GM18867 (cell line): ENCODE measurements around the gene BRF1.

Experiments
- ATAC-seq: cut with Tn5 transposase; IDR thresholded peaks from one replicate; pipeline ENCODE4 v1.9.1; 2021; ENCODE audit warnings: mild to moderate bottlenecking, moderate library complexity; ENCODE audit not compliant: unreplicated experiment

The BRF1 gene

GRCh38 chr14:105214324-105214915, 86.4 kb downstream of the BRF1 start:
- no peak for ATAC-seq

DNA sequence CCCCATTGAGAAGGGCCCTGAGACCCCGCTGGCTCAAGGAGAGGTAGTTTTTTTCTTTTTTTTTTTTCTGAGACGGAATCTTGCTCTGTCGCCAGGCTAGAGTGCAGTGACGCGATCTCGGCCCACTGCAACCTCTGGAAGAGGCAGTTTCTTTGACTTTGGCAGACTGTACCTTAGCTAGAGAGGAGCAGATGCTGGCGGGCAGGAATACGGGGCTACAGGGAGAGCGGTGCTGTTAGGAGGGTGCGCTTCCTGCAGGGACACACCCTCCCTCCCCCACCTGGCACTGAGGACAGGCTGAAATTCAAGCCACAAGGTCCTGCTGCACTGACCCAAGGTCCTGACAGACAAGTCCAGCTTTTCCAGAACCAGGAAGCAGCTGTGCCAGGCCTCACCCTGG, 87.4 kb downstream of the BRF1 start:
- no peak for ATAC-seq

- no peak for ATAC-seq
Observed at GRCh38 chr14:105212541-105213300, 88.1 kb downstream of the BRF1 start.

DNA sequence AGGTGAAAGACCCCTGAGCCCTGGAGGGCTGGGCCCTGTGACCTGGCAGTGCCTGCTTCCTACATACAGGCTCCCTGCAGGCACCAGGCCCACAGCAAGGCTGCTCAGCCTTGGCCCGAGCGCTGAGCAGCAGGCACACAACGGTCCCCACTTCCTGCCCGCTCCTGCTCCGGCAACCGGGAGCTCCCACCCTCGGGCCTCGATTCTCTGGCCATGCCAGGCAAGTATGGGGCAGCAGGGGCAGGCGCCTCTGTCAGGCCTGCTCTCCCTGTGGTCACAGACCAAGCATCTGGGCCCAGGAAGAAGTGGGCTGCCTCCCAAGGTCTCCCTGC, 89.1 kb downstream of the BRF1 start:
- ATAC-seq: no peak

- ATAC-seq: no peak
Observed at GRCh38 chr14:105211086-105211757, 89.6 kb downstream of the BRF1 start.

DNA sequence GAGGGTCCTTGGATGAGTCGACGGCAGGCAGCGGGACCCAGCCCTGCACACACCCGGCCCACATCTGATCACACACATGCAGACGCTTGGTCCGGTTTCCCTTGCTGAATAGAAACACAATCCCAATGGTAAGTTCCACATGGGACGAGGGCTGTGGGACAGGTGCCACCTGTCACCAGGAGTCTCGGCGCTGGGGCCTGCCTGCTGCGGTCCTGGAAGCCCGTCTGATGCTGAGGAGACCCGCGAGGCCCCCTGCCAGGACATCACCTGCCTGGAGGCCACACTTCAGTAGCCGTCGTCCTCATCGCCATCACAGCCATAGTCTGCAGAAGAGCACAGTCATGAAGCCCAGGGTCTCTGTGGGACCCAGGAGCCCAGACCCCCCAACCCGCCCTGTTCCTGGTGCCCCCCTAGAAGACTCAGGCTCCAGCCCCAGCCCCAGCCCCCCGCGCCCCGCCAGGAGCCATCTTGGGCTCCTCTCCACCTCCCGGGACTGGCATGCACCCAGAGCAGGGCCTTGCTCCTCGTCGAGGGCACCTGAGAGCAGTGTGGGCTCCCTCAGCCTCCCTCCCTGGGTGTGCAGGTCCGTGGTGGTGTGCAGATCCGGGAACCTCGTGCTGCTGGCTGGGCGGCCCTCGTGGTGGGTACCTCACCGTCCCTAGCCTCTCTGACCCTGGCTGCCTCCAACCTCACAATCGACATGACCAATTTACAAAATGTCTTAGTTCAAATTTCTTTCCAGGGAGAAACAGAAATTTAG, 90.4 kb downstream of the BRF1 start:
- ATAC-seq: no peak

- ATAC-seq: no peak
Observed at GRCh38 chr14:105209646-105210045, 91.2 kb downstream of the BRF1 start.

DNA sequence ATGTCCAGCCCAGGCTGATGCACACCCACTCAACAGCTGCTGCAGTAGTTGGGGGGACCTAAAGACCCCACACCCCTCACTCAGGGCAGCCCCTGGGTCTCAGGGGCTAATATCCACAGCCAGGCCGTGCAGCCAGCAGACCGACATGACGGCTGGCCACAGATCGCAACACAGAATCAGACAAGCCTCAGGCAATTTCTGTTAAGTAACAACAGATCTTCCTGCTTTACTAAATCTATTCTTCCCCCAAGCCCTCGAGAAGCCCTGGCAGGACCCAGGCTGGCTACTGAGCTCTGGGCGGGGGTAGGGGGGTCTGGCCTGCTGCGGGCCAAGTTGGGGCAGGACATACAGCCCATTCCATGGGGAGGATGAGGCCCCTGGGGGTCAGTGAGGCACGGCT, 91.7 kb downstream of the BRF1 start:
- no peak for ATAC-seq

DNA sequence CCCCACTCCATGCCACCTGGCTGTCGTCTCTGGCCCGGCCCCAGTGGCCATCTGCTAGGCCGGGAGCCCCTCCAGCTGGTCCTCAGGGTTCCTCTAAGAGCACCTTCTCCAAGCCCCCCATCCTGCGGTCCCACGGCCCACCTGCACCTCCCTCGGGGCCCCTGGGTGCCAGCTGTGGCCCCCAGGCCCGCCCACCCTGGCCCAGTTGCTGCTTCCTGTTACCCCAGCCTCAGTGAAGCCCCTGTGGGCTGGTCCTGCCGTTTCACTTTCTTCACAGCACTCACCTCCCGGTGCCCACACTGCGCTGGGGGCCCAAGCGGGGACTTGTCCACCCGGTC, 92.1 kb downstream of the BRF1 start:
- no peak for ATAC-seq

GRCh38 chr14:105207996-105208737, 92.6 kb downstream of the BRF1 start:
- ATAC-seq: no peak

DNA sequence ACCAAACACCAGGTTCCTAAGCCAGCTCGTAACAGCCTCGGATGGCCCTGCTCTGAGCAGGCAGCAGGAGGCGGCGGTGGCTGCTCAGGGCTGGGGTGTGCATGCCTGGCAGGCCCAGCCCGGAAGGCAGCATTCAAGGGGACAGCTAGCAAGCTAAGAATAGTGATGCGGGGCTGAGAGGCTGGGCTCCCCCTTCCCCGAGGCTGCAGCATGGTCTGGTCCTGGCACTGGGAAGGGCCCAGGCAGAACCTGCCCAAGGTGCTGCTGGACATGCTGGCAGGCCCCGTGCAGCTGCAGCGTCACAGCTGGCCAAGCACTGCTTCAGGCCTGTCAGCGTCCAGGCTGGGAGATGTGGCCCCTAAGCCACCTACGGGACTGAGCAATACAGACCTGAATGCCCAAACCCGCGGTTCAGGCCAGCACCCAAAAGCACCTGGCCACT, 93.3 kb downstream of the BRF1 start:
- ATAC-seq: no peak

- ATAC-seq: no peak
Observed at GRCh38 chr14:105206873-105207272, 93.9 kb downstream of the BRF1 start.

- no peak for ATAC-seq
Observed at GRCh38 chr14:105205673-105206208, 95.1 kb downstream of the BRF1 start.

GRCh38 chr14:105204931-105205672, 95.7 kb downstream of the BRF1 start:
- no peak for ATAC-seq

GRCh38 chr14:105204206-105204930, 96.4 kb downstream of the BRF1 start:
- ATAC-seq: no peak

GRCh38 chr14:105203701-105204100, 97.1 kb downstream of the BRF1 start:
- ATAC-seq: no peak

DNA sequence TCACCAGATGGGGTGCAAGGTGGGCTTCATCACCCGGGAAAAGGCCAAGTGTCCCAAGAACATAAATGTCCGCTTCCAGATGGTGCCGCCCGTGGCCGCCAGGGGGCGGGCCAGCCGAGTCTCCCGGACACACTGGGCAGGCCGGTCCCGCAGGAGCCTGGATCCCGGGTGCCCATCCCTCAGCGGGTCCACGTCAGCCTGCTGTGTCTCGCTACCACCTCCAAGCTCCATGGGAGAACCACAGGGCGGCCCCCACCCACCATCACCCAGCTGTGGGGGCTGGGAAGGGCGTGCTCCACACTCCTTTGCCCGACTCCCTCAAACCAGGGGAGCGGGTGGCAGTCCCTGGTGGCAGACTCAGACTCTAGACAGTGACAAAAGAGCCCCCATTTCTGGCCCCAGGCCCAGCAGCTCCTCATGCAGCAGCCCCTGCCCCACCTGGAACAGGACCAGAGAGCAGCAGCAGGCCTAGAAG, 97.7 kb downstream of the BRF1 start:
- no peak for ATAC-seq

DNA sequence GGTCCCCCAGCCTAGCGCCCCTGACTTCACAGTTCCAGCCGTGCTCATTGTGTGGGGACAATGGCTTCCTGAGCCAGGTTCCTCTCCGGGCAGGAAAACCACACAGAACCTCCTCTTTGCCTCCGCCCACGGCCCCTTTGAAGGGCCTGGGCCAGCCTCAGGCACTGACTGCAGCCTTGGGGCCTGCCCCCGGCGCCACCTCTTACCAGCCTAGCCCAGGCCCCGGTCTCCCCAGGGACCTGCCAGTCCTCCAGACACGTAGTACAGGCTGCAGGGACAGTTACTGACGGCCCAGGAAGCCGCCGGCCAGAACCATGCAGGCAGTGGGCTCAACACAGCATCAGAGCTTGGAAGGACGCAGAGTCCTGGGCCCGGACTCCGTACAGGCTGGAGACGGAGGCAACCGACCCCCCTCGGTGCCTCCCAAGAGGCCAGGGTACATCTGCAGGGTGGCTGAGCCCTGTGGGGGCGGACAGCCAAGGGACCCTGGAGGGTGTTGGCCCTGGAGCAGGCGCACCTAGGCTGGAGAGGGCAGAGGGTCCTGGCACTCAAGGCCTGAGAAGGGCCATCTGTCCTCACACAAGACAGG, 98.8 kb downstream of the BRF1 start:
- ATAC-seq: no peak
